K562 (cell line): ENCODE results near the gene ADAMTS2. TPM values are rescaled to one million over a fixed set of nuclear protein-coding genes. Genes with fewer than 3 reads are reported as not detected.

ENCODE experiments used
- ATAC-seq: fragments of 200-7000 bp; cut with Tn5 transposase; 3 replicates; pipeline ENCODE4 v1.9.1; 2020; ENCODE audit warnings: moderate library complexity
- BruUV-seq: library from RNA; stranded (reverse); fragments of 400-500 nt; replicated peaks from 2 replicates; lab custom pipeline; 2021; lab: Mats Ljungman, UMichigan
- CTCF ChIA-PET: fragments of 300-600 bp; formaldehyde crosslinking; extraction: SDS; loops from one replicate; lab custom pipeline; 2021; ENCODE audit warnings: low intra/inter-chr PET ratio; lab: Yijun Ruan, JAX
- POLR2A ChIA-PET: fragments of 300-600, 350-650 bp; sonication (Branson Sonifier 250); formaldehyde crosslinking; extraction: SDS; loops from one replicate; lab custom pipeline; 2021; ENCODE audit warnings: antibody characterized with exemption, inconsistent platforms; lab: Yijun Ruan, JAX
- DNase-seq, 4 experiments: peaks; one replicate each; pipeline versions ENCODE4 v3.0.0 to v3.0.0-alpha.2; 2011 to 2018; ENCODE audit warnings: low spot score in 3 of 4, mixed read lengths in 3 of 4; ENCODE audit errors: extremely low read depth in 1 of 4
- FAIRE-seq: peaks from 2 replicates; lab custom pipeline; 2011; peaks lifted over from hg19 to GRCh38; lab: Jason Lieb, UNC
- H2AFZ ChIP-seq: 2 replicates; pipeline ENCODE4 v1.6.0; 2011; ENCODE audit warnings: low read depth, low read length, control low read depth, inconsistent platforms
- H3K27ac ChIP-seq: fragments of 200-600 bp; 3 replicates; pipeline ENCODE4 v1.8.0; 2011; ENCODE audit warnings: low read depth, mild to moderate bottlenecking, control low read depth, inconsistent platforms, low read length, moderate library complexity, mixed read lengths; ENCODE audit errors: extremely low read depth
- H3K27me3 ChIP-seq, 2 experiments: fragments of 300-600 bp in 1 of 2; 2 replicates in 1 of 2; 3 replicates in 1 of 2; pipeline versions ENCODE4 v1.6.0 to v1.8.0; 2011; ENCODE audit warnings: inconsistent platforms in 2 of 2, low read length in 2 of 2, mild to moderate bottlenecking in 1 of 2, mixed read lengths in 1 of 2, moderate library complexity in 1 of 2; ENCODE audit not compliant: control insufficient read depth in 2 of 2, insufficient read depth in 2 of 2
- H3K36me3 ChIP-seq: fragments of 300-600 bp; 3 replicates; pipeline ENCODE4 v1.8.0; 2011; ENCODE audit warnings: mild to moderate bottlenecking, low read length, inconsistent platforms; ENCODE audit not compliant: control insufficient read depth, insufficient read depth
- H3K4me1 ChIP-seq, 2 experiments: fragments of 200-600 bp in 1 of 2; replicated peaks in 1 of 2; 2 replicates in 1 of 2; 3 replicates in 1 of 2; pipeline versions ENCODE4 v1.5.1 to v1.8.0; 2011; ENCODE audit warnings: inconsistent platforms in 2 of 2, low read length in 2 of 2, mild to moderate bottlenecking in 1 of 2, mixed read lengths in 1 of 2, moderate library complexity in 1 of 2; ENCODE audit not compliant: control insufficient read depth in 2 of 2, insufficient read depth in 2 of 2
- H3K4me2 ChIP-seq: 2 replicates; pipeline ENCODE4 v1.6.1; 2011; ENCODE audit warnings: low read length, control low read depth, inconsistent platforms, mixed read lengths; ENCODE audit not compliant: insufficient read depth
- H3K4me3 ChIP-seq: fragments of 200-600 bp; sonication (generic), shearing (Covaris generic); 2 replicates; pipeline ENCODE4 v1.5.1; 2016; ENCODE audit warnings: control low read depth, inconsistent platforms
- H3K79me2 ChIP-seq: fragments of 200-600 bp; 3 replicates; pipeline ENCODE4 v1.8.0; 2011; ENCODE audit warnings: low read length, inconsistent platforms; ENCODE audit not compliant: control insufficient read depth, insufficient read depth
- H3K9ac ChIP-seq, 2 experiments: 2 replicates each; pipeline versions ENCODE4 v1.6.0 to v1.6.1; 2011; ENCODE audit warnings: low read depth in 2 of 2, low read length in 2 of 2, control low read depth in 1 of 2, inconsistent platforms in 1 of 2, mild to moderate bottlenecking in 1 of 2, mixed read lengths in 1 of 2; ENCODE audit not compliant: insufficient read depth in 1 of 2
- H3K9me1 ChIP-seq: one replicate; pipeline ENCODE4 v1.6.0; 2011; ENCODE audit warnings: inconsistent platforms, mild to moderate bottlenecking, low read length, moderate library complexity; ENCODE audit not compliant: control insufficient read depth, insufficient read depth
- H3K9me3 ChIP-seq: replicated peaks from 2 replicates; pipeline ENCODE4 v1.5.1; 2011; ENCODE audit warnings: low read depth, low read length, inconsistent platforms; ENCODE audit not compliant: control insufficient read depth, insufficient read depth
- H4K20me1 ChIP-seq: replicated peaks from 2 replicates; pipeline ENCODE4 v1.6.1; 2011; ENCODE audit warnings: low read length, inconsistent platforms, mixed read lengths; ENCODE audit not compliant: control insufficient read depth, insufficient read depth
- CTCF ChIP-seq, 3 experiments: IDR thresholded peaks in 2 of 3; conservative IDR thresholded peaks in 1 of 3; 2 replicates each; pipeline ENCODE4 v1.5.1; 2011 to 2012; ENCODE audit warnings: low read length in 3 of 3, mild to moderate bottlenecking in 3 of 3, control low read depth in 2 of 3, improper control_type of control experiment in 1 of 3, inconsistent platforms in 1 of 3, low read depth in 1 of 3, mixed read lengths in 1 of 3, moderate library complexity in 1 of 3; ENCODE audit not compliant: insufficient read depth in 2 of 3
- DPF2 ChIP-seq: fragments of 450-650 bp; IDR thresholded peaks from 2 replicates; pipeline ENCODE4 v1.6.1; 2016
- MXI1 ChIP-seq: IDR thresholded peaks from 2 replicates; pipeline ENCODE4 v1.6.1; 2011; ENCODE audit warnings: low read depth, mild to moderate bottlenecking, improper control_type of control experiment, low read length
- PHB ChIP-seq: fragments of 250-450 bp; sonication (Bioruptor Pico); IDR thresholded peaks from 2 replicates; pipeline ENCODE4 v1.5.0; 2021
- SRSF9 ChIP-seq: fragments of 200-400 bp; formaldehyde crosslinking; IDR thresholded peaks from 2 replicates; pipeline ENCODE4 v1.6.1; 2017; ENCODE audit warnings: low read depth, low read length, borderline replicate concordance
- WGBS: fragments of 100-300 bp; shearing (Covaris generic); methylation state at CpG from one replicate; pipeline ENCODE4 v1.1.6; 2016; ENCODE audit warnings: low coverage, mixed read lengths; ENCODE audit not compliant: insufficient coverage; ENCODE audit errors: missing lambda C conversion rate; 5-methylcytosine and 5-hydroxymethylcytosine counted together
- in situ Hi-C: fragments of 300-500 bp; cut with MboI; formaldehyde crosslinking; loops from 4 replicates; pipeline ENCODE4 v1.15.0; 2018; ENCODE audit warnings: inconsistent platforms, mixed read lengths
- intact Hi-C: fragments of 100-400 bp; cut with micrococcal nuclease; formaldehyde crosslinking; loops from 2 replicates; pipeline ENCODE4 v1.14.2; 2022
- polyA plus RNA-seq, 8 experiments: library from polyadenylated mRNA; depleted of rRNA in 4 of 8; stranded (reverse) in 5 of 8; unstranded in 3 of 8; fragments of >200 nt; fragmentation: Nextera tagmentation in 2 of 8; fragmentation: Illumina TruSeq in 1 of 8; extraction: Ambion mirVana in 2 of 8; extraction: Trizol in 1 of 8; gene quantifications; 2 replicates each; pipeline versions ENCODE4 v1.2.1 to v1.2.3, GENCODE V29; 2011 to 2014; ENCODE audit warnings: inconsistent platforms in 1 of 8, missing spikeins in 1 of 8
- total RNA-seq, 7 experiments: library from RNA; depleted of rRNA in 6 of 7; stranded (reverse); fragments of >200 nt in 6 of 7; fragmentation: Illumina TruSeq in 2 of 7; extraction: Trizol in 2 of 7; gene quantifications; 2 replicates each; pipeline versions ENCODE4 v1.2.1 to v1.2.3, GENCODE V29; 2011 to 2021; ENCODE audit warnings: low replicate concordance in 1 of 7

The ADAMTS2 gene
- total and polyA plus RNA-seq, 9 of the 15 experiments (the other 6 are each of a cell fraction or from before 2014, with no cell fraction given): not detected

DNA sequence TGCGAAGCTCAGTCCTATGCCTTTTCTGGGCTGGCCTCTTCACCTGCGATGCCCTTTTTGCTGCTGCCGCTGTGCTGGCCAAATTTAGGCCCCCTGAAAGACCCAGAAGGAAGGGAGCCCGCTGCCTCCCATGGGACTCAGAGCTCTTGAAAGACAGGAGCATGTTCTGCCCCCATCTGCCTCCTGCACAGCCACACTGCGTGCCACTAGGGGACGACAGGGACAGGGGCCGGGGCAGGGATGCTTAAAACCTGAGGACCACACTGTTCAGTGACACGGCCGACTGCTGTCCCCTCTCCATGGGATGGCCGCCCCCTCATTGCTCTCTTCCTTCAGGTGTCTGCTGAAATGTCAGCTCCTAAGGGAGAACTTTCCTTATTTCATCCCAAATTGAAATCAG lies 132.4 kb downstream of the ADAMTS2 start:
- intact Hi-C loops (no loop called here), in situ Hi-C loops (no loop called here)
- CTCF ChIA-PET: no interaction called here
- BruUV-seq: no TSS peak
- Histone ChIP-seq H3K4me2 (no peak overlapping the region), H3K9ac (no peak overlapping the region), H3K9me1 (no peaks in the 10 kb centered on the region), H2AFZ (no peak overlapping the region), H3K27me3 (peaks cover 3 to 43% of the 10 kb centered on the region in 2 experiments; a peak in 4 of 5 replicates), H3K9me3 (no peaks in the 10 kb centered on the region), H3K4me1 (no peaks in the 10 kb centered on the region; a peak in 1 of 5 replicates), H3K79me2 (no peaks in the 10 kb centered on the region), H3K27ac (no peak overlapping the region), H3K4me3 (no peak overlapping the region), H3K36me3 (no peaks in the 10 kb centered on the region), H4K20me1 (no peaks in the 10 kb centered on the region; the same call in 1 of the 2 replicates)
- no peak for DNase-seq
- WGBS: 6% methylated on average over 9 of the region's 10 CpGs
- ATAC-seq: 0 out of 3 replicates have a peak, but pooled peaks have one; percentile 38
- TF ChIP-seq SRSF9: no peak
- TF ChIP-seq CTCF (IDR thresholded peaks at IDR 0.05 in 2 of 3, conservative IDR thresholded peaks at IDR 0.05 in 1 of 3; ENCODE audit: insufficient read depth in 2 of 3, low read depth in 1 of 3, low read length in 3 of 3): peak in 1 of 3 experiments; percentile 12; a peak in 1 of 6 replicates
- TF ChIP-seq DPF2: no peak
- no peak for FAIRE-seq
- POLR2A ChIA-PET: no interaction called here

DNA sequence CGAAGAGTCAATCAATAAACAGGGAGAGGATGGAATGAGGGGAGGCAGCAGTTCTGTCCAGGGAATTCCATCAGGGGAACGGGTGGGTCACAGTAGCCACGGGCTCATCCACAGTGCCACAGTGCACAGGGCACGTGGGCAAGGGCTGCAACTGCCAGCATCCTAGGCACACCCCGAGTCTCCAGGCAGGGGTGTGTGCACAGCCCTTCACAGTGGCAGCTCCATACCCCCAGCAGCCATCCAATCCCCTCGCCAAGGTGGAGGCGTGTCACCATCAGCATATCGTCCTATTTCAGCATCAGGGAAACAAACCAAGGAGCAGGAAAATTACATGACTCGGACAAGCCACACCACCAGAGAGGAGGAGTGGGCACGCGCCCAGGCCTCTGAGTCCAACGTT lies 133.6 kb downstream of the ADAMTS2 start:
- intact Hi-C loops: no loop called here
- ATAC-seq (no peak), DNase-seq (no peak), FAIRE-seq (no peak)
- no peak for TF ChIP-seq MXI1
- TF ChIP-seq PHB (CRISPR knock-in tag): no peak
- in situ Hi-C loops: no loop called here
- H2AFZ ChIP-seq: no peak overlapping the region
- H3K9me3 ChIP-seq: no peaks in the 10 kb centered on the region
- CTCF ChIA-PET: no interaction called here
- no peaks in the 10 kb centered on the region for H3K79me2 ChIP-seq
- no peak overlapping the region for H3K27ac ChIP-seq
- peaks cover 3 to 44% of the 10 kb centered on the region in 2 experiments; a peak in 4 of 5 replicates for H3K27me3 ChIP-seq
- no peaks in the 10 kb centered on the region; the same call in 1 of the 2 replicates for H4K20me1 ChIP-seq
- H3K4me1 ChIP-seq: no peaks in the 10 kb centered on the region; a peak in 1 of 5 replicates
- no peaks in the 10 kb centered on the region for H3K36me3 ChIP-seq
- no peak overlapping the region for H3K4me3 ChIP-seq
- no peak overlapping the region for H3K4me2 ChIP-seq
- no peak overlapping the region for H3K9ac ChIP-seq
- H3K9me1 ChIP-seq: no peaks in the 10 kb centered on the region
- WGBS: 1% methylated on average over 12 of the region's 12 CpGs
- POLR2A ChIA-PET: no interaction called here
- BruUV-seq: no TSS peak
